Stimulated activated CD8-positive, alpha-beta memory T cell treated with anti-CD3 and anti-CD28 coated beads, Interleukin-4, amount 100 ng/mL, for 4 hours (primary cell): ENCODE data around the gene TST.
A peak's percentile ranks its signal among the peaks of the same experiment; 100 is the strongest.

Experiments used
- DNase-seq, 2 donors: peaks; one replicate each; pipeline ENCODE4 v3.0.0-alpha.2; 2020; ENCODE audit warnings: low read depth in 2 of 2, low spot score in 1 of 2

TST gene

DNA sequence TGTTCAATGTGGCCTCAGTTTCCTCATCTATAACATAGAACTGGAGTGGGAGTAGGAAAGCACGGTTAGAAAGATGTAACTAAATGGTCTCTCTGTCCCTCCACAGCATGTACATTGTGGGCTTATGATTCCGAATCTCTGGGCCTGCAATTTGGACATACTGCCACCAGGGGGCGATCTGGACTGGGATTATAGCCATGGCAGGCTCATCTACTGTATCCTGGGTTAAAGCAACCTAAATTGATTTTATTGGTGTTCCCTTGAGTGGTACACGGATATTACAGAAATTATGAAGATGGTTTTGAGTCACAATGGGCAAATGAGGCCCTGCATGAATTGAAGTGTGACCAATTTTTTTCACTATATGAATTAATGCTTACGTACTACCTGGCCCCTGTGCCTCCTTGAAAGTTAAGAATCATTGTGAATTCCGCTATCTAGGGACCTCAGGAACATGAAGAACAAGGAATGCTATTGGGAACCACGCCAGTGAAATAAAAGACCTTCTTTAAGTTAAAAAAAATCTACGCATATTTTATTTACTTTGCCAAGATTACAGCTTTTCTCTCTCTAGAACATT is 32.9 kb downstream of the TST start:
- no peak for DNase-seq

DNA sequence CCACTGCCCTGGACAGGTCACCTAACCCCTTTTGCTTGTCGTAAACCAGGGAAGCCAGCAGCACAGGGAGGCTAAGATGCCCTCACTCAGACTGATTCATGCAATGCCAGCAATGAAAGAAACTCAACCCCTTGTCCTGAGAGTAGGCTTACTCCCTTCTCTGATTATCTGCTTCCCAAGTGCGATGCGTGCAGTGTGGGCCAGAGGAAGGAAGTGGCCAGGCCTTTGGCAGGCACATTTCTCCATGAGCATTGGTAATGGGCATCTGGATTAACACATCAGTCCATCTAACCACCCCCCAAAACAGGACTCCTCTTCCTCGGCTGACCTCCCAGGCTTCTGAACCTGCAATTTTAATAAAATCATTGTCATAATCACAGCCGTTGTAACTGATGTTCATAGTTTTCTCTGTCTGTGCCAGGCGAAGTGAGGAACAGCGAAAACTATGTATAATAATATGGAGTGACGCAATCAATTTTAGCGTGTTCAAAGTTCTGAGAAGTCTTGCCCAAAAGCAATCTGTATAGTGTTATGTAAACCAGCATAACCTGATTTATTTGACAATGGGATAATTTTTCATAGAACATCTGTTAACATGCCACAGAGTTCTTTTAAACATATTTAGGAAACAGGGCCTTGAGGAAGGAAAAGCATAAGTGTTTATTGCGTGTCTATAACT is 33.9 kb downstream of the TST start:
- DNase-seq: no peak

DNA sequence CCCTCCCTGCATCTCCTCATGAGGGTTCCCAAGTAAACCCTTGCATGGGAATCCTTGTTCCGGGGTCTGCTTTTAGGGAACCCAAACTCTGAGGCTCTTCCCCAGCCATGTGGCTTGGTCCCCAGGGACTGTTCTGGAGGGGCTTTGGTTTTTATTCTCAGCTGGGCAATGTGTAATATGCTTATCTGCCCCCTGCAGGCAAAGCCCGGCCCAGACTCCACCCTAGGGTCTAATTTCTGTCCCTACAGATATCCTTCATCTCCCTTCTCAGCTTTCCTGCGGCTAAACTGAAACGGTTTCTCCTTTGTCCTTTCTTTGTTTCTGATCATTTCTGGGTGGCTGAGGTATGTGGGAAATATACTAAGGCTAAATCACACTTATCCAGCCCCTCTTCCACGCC is 37.1 kb downstream of the TST start:
- DNase-seq: no peak

DNA sequence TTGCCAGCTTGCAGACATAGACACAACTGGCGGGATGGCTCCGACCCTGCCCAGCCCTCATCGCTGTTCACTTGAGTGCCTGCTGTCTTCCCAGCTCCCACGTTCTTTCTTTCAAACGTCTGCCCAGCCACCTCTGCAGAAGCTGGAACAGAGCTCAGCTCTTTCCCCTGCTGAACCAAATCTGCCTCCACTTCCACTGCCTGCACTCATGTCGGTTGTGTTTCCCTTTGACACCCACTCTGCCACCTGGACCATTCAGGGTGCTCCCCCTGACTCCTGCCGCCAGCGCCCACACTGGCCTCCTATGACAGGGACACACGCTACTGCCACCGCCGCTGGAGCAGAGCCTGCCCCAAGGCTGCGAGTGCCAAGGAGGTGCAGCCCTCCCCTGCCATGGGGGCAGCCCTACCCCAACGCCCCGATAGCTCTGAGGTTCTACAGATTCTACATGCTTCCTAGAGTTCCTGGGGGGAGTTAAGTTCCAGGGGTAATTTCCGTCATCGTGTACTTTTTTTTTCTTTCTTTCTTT is 37.9 kb downstream of the TST start:
- no peak for DNase-seq

DNA sequence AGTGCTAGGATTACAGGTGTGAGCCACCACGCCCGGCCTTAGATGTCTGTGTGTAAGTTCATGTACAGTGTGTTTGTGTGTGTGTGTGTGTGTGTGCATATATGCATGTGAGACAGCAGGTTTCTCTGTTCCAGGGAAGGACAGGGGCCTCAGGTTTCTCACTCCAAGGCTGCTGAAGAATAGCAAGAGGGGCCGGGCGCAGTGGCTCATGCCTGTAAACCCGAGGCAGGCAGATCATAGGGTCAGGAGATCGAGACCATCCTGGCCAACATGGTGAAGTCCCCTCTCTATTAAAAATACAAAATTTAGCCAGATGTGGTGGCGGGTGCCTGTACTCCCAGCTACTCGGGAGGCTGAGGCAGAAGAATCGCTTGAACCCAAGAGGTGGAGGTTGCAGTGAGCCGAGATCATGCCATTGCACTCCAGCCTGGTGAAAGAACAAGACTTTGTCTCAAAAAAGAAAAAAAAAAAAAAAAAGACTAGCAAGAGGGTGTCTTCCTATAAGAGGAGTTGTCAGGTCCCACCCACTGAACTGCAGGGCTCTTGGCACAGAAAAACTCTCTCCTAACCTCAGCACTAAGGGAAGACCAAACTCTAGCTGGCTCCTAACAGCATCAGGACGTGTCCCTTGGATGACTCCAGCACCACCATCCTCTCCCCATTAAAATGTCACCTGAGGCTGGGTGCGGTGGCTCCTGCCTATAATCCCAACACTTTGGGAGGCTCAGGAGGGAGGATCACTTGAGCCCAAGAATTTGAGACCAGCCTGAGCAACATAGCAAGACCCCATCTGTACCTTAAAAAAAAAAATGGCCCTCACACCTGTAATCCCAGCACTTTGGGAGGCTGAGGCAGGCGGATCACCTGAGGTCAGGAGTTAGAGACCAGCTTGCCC is 40.0 kb downstream of the TST start:
- DNase-seq: no peak

DNA sequence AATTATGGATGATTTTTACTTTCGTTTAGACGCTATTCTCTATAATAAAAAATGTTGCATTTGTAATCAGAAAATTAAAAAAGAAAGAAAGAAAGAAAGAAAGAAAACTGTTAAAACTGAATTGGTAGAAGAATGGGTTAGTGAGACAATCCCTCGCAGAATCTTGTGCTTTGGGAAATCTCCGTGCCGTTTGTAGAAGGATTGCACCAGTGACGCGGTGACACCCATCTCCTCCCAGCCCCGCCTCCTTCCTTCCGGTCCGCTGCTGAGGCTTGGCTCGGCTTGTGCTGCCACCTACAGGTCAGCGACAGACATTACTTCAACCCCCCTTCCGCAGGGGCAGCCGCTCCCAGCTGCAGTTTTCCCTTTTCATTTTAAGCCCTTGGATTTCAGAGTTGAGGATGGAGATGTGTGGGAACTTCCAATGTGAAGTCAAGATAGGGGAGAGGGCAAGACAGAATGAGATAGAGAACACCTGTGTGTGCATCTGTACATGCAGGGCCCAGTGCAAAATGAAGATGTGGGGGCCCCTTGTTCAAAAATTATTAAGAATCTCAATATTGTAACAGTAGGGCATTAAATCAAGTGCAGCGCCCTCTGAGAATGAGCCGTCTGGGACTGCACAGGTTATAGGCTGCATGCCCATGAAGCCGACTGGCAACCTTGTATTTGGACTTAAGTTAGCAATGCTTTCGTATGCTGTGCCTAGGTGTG is 41.1 kb downstream of the TST start:
- DNase-seq: peak; percentile 77 to 82

DNA sequence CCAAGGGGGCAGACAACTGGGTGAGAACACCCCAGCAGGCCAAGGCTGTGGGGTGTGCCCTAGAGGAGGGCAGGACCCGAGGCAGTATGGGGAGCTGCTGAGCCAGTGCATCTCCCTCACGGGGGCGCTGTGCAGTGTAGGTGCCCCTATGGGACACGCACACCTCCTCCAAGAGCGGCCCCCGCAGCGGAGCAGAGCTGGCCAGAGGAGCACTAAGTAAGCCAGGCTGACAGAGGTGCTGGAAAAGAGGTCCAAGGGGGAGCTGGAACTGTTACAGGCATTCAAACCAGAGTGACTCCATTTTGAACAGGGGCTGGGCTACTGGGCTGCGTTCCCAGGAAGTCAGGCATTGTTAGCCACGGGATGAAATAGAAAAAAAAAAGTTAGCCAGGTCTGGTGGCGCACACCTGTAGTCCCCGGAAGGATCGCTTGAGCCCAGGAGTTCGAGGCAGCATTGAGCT is 41.8 kb downstream of the TST start:
- DNase-seq: peak; percentile 66 to 78

DNA sequence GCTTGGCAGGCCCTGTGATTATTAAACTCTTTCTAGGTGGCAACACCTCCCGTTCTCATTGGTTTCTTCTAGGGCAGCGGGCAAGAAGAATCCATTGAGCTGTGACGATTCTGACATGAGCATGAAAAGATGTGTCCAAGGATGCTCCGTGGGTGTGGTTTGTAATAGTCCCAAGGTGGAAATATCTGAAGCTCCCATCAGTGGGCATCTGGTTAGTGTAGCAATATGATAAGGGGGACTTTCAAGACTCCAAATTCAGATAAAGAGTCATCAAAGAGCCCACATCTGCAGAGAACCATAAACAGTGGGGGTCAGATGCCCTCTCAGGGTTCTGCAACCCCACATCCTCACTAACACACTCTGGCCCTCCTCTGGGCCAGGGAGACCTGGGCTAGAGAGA is 42.6 kb downstream of the TST start:
- DNase-seq: no peak

DNA sequence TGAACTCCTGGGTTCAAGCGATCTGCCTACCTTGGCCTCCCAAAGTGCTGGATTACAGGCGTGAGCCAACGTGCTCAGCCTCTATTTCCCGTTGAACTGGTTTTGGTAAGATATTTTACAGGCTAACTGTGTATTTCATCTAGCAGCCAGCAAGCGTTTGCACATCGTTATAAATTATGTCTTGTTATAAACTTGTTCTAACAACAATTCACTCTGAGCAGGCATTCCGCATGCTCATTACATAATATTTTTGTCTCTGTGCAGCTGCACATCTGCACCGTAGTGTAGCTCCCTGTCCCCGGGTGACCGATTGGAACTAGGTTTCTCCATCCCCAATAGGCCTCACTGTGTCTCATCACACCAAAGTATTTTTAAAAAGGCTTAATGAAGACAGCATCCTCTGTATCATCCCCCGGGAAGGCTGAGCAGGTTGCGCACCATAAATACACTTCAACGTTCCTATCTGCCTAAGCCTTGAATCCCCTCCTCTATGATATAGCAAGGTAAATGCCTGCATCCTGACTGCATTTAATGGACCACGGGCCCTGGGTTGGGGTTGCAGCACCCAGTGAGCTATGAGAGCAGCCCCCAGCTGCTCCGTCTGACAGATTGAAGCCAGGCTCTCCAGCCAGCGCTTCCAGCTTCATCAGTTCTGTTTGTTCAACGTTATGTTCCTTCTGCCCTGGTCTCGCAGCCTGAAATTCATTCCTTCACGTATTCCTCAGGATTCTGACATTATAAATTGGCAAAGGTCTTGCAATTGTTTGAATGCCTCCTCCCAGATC is 47.7 kb downstream of the TST start:
- DNase-seq: no peak

DNA sequence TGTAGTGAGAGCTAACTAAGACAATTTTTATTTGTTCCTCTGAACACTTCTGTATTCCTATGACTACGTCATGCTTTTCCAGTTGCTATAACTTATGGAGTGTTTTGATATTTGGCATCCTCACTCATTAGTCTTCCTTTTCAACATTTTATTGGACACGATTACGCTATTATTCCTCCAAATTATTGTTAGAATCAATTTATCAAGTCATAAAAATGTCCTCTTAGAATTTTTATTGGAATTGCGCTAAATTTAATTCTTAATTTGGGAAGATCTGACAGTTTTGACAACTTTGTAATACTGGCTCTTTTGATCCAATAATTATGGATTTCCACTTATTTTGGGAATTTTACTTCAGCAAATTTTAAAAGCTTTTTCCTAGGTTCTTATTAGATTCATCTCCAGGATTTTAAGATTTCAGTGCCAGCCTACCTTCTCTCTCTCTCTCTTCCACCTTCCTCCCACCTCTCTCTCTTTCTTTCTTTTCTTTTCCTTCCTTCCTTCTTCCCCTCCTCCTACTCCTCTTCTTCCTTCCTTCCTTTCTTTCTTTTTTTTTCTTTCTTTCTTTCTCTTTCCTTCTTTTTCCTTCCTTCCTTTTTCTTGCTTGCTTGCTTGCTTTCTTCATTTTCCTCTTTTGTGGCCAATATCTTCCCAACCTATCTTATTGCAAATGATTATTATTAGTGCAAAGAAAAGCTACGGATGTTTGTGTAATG is 50.8 kb downstream of the TST start:
- no peak for DNase-seq

DNA sequence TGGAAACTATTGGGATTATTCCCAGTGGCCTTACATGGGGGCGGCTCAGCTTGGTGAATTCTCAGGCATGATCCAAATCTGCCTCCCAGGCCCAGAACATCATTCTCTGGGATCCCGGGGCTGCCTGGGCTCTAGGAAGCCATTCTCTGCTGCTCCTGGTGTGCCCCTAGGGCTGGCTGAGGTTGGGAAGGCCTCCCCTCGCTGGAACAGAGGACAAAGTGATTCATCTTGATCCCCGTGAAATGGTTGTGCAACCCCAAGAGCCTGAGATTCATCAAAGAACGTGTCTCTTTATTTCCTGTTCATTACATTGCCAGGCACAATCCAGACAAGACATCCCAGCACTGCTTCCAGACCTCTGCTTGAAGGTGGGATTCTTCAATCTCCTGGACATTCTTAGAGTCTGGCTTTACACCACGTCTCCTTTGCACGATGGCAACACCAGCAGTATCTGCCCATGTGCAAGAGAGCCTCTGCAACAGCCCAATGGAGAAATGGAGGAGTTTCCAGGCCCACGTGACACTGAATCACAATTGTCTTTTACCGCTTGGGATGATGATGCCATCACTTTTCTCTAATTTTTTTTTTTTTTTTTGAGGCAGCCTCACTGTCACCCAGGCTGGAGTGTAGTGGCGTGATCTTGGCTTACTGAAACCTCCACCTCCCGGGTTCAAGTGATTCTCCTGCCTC is 52.3 kb downstream of the TST start:
- DNase-seq: no peak

DNA sequence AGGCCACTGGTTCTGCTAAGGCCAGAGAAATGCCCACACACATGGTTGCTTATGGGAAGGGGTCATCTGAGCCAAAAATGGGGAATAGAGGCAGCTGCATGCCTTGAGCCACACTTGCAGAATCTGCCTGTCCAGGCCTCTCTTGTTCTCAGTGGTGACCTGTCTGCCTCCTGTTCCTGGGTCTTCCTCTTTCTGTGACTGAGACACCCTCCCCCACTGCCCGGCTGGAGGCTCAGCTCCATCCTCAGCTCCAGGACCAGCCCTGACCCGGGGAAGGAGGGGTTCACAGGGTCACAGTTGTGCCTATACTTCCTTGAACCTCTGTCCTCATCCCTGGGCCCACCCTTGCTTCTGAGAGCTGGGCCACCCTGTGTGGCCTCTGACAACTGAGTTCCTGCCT is 53.6 kb downstream of the TST start:
- DNase-seq: no peak

DNA sequence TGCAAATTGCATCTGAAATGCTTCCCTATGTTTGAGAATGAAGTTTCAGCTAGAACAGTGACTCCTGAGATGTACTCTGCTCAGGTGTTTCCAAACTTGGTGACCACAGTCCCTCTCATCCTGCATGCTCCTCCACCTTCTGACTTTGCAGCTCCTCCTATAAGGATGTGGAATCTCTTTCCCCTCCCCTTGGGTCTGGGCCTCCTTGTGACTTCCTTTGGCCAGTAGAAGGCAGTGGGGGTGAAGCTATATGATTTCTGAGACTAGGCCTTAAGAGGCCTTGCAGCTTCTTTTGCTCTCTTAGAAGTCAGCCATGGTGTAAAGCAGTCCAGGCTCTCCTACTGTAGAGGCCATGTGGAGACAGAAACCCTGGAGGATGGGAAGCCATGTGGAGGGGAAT is 55.1 kb downstream of the TST start:
- DNase-seq: no peak

DNA sequence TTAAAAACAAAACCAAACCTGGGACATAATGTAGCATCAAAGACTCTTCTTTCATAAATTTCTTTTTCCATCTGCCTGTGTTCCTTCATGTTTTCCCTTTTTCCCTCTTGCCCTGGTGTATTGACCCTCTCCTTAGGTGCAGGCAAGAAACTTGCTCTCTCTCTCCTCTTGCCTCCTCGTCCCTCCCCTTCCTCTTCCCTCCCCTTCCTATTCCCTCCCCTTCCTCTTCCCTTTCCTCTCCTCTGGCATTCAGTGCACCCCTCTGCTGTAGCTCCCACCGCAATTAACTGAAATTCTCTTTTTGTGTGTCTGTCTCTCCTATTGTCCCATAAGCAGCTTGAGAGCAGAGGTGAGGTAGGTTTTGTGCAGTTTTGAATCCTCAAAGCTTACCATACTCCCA is 55.9 kb downstream of the TST start:
- DNase-seq: no peak

DNA sequence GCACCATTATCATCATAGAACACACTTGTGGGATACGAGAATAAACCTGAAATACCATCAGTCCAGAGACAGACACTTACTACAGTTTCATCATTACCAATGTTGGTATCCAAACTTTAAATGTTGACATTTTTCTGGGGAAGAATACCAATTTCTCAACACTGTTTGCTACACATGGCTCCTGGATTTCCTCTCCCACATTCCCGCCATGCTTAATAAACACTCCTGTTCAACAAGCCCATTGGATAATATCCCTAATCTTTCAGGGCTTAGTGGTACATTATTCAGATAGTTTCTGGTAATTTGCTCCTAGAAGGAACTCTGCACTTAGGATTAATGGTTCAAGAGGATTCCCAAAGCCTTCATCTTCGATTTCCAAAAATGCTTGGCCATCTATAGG is 57.6 kb downstream of the TST start:
- DNase-seq: no peak
